AG04450 (cell line): ENCODE measurements around the gene SRD5A3. TPM values are rescaled to one million over a fixed set of nuclear protein-coding genes. Genes with fewer than 3 reads are reported as not detected.

Source experiments
- CTCF ChIA-PET: fragments of 300-600, 350-600 bp; formaldehyde crosslinking; extraction: SDS; loops from one replicate; lab custom pipeline; 2022; ENCODE audit warnings: antibody characterized with exemption, inconsistent platforms; lab: Charles Lee
- POLR2A ChIA-PET: fragments of 350-600 bp; formaldehyde crosslinking; extraction: SDS; loops from one replicate; lab custom pipeline; 2021; ENCODE audit warnings: antibody characterized with exemption, inconsistent platforms; lab: Yijun Ruan, JAX
- DNase-seq: peaks from one replicate; pipeline ENCODE4 v3.0.0-alpha.2; 2011; ENCODE audit warnings: low read depth, low spot score
- H3K27ac ChIP-seq: one replicate; pipeline ENCODE4 v1.5.1; 2012; ENCODE audit warnings: low read depth, low read length, control low read depth
- H3K27me3 ChIP-seq: one replicate; pipeline ENCODE4 v1.6.0; 2012; ENCODE audit warnings: low read length; ENCODE audit not compliant: control insufficient read depth, insufficient read depth
- H3K4me3 ChIP-seq: 2 replicates; pipeline ENCODE4 v1.5.1; 2011; ENCODE audit warnings: mild to moderate bottlenecking, low read depth, low read length, control low read depth
- H3K9me3 ChIP-seq: 2 replicates; pipeline ENCODE4 v1.5.1; 2012; ENCODE audit warnings: low read length; ENCODE audit not compliant: control insufficient read depth, insufficient read depth
- CTCF ChIP-seq: IDR thresholded peaks from 2 replicates; pipeline ENCODE4 v1.5.1; 2011; ENCODE audit warnings: low read depth, low read length, control low read depth, inconsistent platforms
- polyA minus RNA-seq: library from RNA; depleted of rRNA, polyadenylated mRNA; stranded (reverse); fragments of >200 nt; gene quantifications from 2 replicates; pipeline ENCODE4 v1.2.3, GENCODE V29; 2011; rRNA and poly(A)+ RNA removed
- polyA plus RNA-seq: library from polyadenylated mRNA; depleted of rRNA; stranded (reverse); fragments of >200 nt; gene quantifications from 2 replicates; pipeline ENCODE4 v1.2.3, GENCODE V29; 2011; rRNA removed

The SRD5A3 gene
- polyA plus RNA-seq = 13.2 and 15.8 TPM in 2 replicates
- polyA minus RNA-seq = 7.7 and 9.3 TPM in 2 replicates

- peak; percentile 70 for TF ChIP-seq CTCF
- H3K4me3 ChIP-seq = peak within 1 kb of the TSS; percentile 71
- CTCF ChIA-PET = interaction anchor here (0.6 to 3.2 kb wide), 71 partner anchors 8 to 963 kb away, joined by 3 to 53 read pairs (median 4); partner anchors contain the start of genes CLOCK, EXOC1 and TMEM165
- H3K27ac ChIP-seq = peak within 1 kb of the TSS; percentile 69
- H3K27me3 ChIP-seq = no peaks in the 10 kb centered on the region
- POLR2A ChIA-PET = interaction anchor here (1.3 kb wide), 1 partner anchor 49 kb away, joined by 7 read pairs; the partner anchor contains the start of gene TMEM165
- H3K9me3 ChIP-seq = no peaks in the 10 kb centered on the region
- DNase-seq = no peak
These were observed at the start of gene SRD5A3 for GRCh38 chr4:55345980-55346850. SRD5A3 (plus strand) TSS chr4:55346242; CDS start chr4:55346337, 95 bp downstream.

DNA sequence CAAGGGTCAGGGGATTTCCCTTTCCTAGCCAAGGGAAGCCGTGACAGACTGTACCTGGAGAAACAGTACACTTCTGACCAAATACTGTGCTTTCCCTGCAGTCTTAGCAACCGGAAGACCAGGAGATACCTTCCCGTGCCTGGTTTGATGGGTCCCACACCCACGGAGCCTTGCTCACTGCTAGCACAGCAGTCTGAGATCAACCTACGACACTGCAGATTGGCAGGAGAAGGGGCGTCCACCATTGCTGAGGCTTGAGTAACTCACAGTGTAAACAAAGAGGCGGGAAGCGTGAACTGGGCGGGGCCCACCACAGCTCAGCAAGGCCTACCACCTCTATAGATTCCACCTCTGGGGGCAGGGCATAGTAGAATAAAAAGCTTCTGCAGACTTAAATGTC lies 48.7 kb upstream of the SRD5A3 start:
- POLR2A ChIA-PET = no interaction called here
- Histone ChIP-seq H3K4me3 (no peak overlapping the region), H3K9me3 (no peaks in the 10 kb centered on the region), H3K27me3 (no peaks in the 10 kb centered on the region), H3K27ac (no peak overlapping the region)
- DNase-seq = no peak
- TF ChIP-seq CTCF = no peak
- CTCF ChIA-PET = no interaction called here

DNA sequence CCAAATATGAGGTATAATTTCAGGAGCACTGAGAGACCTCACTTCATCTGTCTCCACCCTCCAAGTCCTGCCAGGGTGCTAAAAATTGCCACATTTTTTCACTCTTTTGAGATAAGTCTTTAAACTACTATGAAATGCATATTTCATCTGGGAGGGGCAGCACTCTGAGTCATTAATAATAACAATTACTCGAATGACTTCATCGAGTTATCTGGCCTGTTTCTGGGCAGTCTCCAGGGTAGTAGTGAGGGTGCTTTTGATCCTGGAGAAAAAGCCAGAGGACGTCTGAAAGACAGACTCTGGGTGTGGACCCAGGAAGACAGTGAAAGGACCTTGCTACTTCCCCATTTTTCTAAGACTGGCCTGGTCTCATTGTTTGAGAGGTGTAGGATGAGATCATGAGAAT lies 42.3 kb upstream of the SRD5A3 start:
- Histone ChIP-seq H3K4me3 (no peak overlapping the region), H3K27ac (no peak overlapping the region), H3K27me3 (no peaks in the 10 kb centered on the region), H3K9me3 (no peaks in the 10 kb centered on the region)
- TF ChIP-seq CTCF = no peak
- POLR2A ChIA-PET = no interaction called here
- CTCF ChIA-PET = interaction anchor here (1.6 kb wide), 1 partner anchor 9 kb away, joined by 9 read pairs; no protein-coding TSS in a partner anchor
- no peak for DNase-seq

DNA sequence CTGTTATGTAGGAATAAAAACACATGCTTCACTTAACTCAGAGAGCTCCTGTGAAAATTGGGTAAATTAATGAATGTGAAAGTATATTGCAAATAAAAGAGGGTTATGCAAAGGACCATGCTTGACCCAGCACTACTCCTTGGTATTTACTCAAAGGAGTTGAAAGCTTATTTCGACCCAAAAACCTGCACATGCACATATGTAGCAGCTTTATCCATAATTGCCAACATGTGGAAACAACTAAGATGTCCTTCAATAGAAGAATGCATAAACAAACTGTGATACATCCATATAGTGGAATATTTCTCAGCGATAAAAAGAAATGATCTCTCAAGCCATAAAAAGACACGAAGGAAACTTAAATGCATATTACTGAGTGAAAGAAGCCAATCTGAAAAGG lies 41.7 kb upstream of the SRD5A3 start:
- Histone ChIP-seq H3K4me3 (no peak overlapping the region), H3K9me3 (no peaks in the 10 kb centered on the region), H3K27ac (no peak overlapping the region), H3K27me3 (no peaks in the 10 kb centered on the region)
- CTCF ChIA-PET = interaction anchor here (1.6 to 1.9 kb wide), 2 partner anchors 8 to 17 kb away, joined by 6 to 9 read pairs; no protein-coding TSS in a partner anchor
- POLR2A ChIA-PET = no interaction called here
- DNase-seq = no peak
- TF ChIP-seq CTCF = no peak

DNA sequence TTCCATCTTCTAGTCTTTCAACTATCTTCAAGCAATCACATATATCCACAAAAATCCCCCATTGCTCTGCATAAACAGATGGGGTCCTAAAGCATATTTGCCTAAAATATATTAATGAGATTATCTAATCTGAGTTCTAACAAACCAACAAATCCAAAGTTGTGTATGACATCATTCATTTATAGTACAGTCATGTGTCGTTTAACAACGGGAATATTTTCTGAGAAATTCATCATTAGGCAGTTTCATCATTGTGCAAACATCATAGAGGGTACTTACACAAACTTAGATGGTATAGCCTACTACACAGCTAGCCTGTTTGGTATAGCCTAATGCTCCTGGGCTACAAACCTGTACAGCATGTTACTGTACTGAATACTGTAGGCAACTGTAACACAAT lies 38.0 kb upstream of the SRD5A3 start:
- ChIA-PET CTCF (interaction anchor here (0.7 kb wide), 2 partner anchors 101 to 182 kb away, joined by 3 to 8 read pairs; no protein-coding TSS in a partner anchor), POLR2A (no interaction called here)
- Histone ChIP-seq H3K27ac (no peak overlapping the region), H3K9me3 (no peaks in the 10 kb centered on the region), H3K4me3 (no peak overlapping the region), H3K27me3 (no peaks in the 10 kb centered on the region)
- no peak for TF ChIP-seq CTCF
- DNase-seq = no peak
